ENCODE measurements around the gene PIK3R1.

Gene PIK3R1

GRCh38 chr5:68258531-68258930, 43.0 kb downstream of the PIK3R1 start:
- no peak for TF ChIP-seq CTCF (IDR thresholded peaks at IDR 0.05; ENCODE audit: low read depth, low read length, missing control alignments)
- DNase-seq (ENCODE audit: extremely low read depth, low read depth), result no peak
- no peak overlapping the region for H3K4me3 ChIP-seq (replicated peaks; ENCODE audit: low read depth, low read length)

- TF ChIP-seq CTCF (IDR thresholded peaks at IDR 0.05; ENCODE audit: low read depth, low read length, missing control alignments), result no peak
- no peak overlapping the region for H3K4me3 ChIP-seq (replicated peaks; ENCODE audit: low read depth, low read length)
- no peak for DNase-seq (ENCODE audit: extremely low read depth, low read depth)
These were observed 44.1 kb downstream of the PIK3R1 start for GRCh38 chr5:68259700-68260099.

- no peak for DNase-seq (ENCODE audit: extremely low read depth, low read depth)
- H3K4me3 ChIP-seq (replicated peaks; ENCODE audit: low read depth, low read length), result no peak overlapping the region
- no peak for TF ChIP-seq CTCF (IDR thresholded peaks at IDR 0.05; ENCODE audit: low read depth, low read length, missing control alignments)
These were observed 44.9 kb downstream of the PIK3R1 start for GRCh38 chr5:68260467-68260866.

- no peak for TF ChIP-seq CTCF (IDR thresholded peaks at IDR 0.05; ENCODE audit: low read depth, low read length, missing control alignments)
- no peak overlapping the region for H3K4me3 ChIP-seq (replicated peaks; ENCODE audit: low read depth, low read length)
- DNase-seq (ENCODE audit: extremely low read depth, low read depth), result no peak
These were observed 45.6 kb downstream of the PIK3R1 start for GRCh38 chr5:68261169-68261568.

- no peak for TF ChIP-seq CTCF (IDR thresholded peaks at IDR 0.05; ENCODE audit: low read depth, low read length, missing control alignments)
- no peak overlapping the region for H3K4me3 ChIP-seq (replicated peaks; ENCODE audit: low read depth, low read length)
- DNase-seq (ENCODE audit: extremely low read depth, low read depth), result no peak
These were observed 46.1 kb downstream of the PIK3R1 start for GRCh38 chr5:68261569-68262065.

GRCh38 chr5:68264024-68264956, 48.7 kb downstream of the PIK3R1 start:
- TF ChIP-seq CTCF (IDR thresholded peaks at IDR 0.05; ENCODE audit: low read depth, low read length, missing control alignments), result no peak
- DNase-seq (ENCODE audit: extremely low read depth, low read depth), result no peak
- H3K4me3 ChIP-seq (replicated peaks; ENCODE audit: low read depth, low read length), result no peak overlapping the region
